ENCODE data around the gene LRRC74B.

LRRC74B gene

DNA sequence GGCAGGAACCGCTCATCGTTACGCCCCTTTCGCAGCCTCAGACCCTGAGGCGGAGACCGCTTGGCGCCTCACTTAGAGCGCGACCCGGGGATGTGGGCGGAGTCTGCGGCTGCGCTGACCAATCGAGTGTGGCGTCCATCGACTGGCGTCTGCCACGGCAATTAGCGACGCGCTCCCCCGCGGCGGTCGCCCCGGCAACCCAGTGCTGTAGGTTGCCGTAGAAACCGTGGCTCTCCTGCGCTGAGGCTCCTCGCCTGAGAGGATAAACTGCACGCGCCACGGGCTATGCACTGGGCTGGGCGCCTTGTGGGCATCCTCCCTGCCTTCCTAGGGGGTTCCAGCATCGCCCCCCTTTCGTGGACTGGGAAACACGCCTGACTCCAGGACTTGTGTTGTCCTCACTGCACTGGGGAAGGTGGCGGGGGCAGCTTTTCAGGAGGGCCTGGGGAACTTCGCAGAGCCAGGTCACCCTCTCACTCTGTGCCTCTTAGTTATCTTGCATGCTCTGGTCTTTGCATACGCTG lies 31.5 kb upstream of the LRRC74B start:
- peak; percentile 56 to 74 for DNase-seq (ENCODE audit: low read depth in 2 of 2)

DNA sequence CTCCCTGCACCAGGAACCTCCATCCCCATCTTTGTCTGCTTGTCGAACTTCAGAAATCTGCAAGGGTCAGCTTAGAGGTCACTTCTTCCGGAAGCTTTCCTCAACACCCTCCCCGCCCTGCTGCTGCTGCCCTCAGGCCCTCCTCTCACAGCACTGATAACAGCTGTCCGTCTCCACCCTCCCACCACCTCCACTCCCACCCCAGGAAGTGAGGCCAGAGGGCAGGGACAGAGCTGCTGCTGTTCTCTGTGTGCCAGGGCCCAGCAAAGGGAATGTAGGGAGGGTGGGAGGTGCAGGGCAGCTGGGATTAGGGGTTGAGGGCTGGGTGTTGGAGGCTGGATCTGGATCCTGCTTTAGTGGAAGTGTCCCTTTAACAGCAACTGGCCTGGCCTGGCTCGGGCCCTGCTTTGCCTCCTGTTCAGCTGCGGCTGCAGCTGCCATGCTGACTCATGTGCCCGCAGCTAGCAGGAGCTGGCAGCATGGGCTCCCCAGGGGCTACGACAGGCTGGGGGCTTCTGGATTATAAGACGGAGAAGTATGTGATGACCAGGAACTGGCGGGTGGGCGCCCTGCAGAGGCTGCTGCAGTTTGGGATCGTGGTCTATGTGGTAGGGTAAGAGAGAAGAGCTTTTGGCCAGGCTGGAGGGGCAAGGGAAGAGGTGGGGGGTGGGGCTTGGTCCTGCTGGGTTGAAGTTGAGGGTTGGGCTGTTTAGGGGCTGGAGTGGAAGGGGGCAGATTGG lies 30.9 kb upstream of the LRRC74B start, which contains the start of gene P2RX6:
P2RX6 (plus strand) TSS at position 440 of the 740 bp plus-strand sequence; CDS start at position 450, 10 bp downstream.
- DNase-seq (ENCODE audit: low read depth in 2 of 2): no peak

DNA sequence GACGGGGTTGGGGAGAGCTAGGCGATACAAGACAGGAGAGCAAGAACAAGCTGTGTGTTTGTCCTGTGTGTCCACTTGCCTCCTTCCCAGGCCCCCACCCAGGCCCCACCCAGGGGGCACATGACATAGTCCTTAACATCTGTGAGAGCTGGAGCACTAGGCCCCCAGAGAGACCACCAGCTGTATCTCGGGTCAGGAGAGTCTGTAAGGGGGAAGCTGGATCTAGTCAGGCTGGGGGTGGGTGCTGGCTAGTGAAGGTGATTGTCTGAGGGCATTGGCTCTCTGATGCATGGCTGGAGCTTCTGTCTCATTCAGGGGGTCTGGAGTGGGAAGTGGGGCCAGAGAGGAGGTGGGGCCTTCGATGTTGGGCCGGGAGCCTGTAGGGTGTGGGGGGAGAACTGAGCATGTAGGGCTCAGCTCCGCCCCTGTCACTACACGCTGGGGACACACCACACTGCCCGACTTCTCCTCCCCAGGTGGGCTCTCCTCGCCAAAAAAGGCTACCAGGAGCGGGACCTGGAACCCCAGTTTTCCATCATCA lies 30.2 kb upstream of the LRRC74B start:
- DNase-seq (ENCODE audit: low read depth in 2 of 2): no peak

DNA sequence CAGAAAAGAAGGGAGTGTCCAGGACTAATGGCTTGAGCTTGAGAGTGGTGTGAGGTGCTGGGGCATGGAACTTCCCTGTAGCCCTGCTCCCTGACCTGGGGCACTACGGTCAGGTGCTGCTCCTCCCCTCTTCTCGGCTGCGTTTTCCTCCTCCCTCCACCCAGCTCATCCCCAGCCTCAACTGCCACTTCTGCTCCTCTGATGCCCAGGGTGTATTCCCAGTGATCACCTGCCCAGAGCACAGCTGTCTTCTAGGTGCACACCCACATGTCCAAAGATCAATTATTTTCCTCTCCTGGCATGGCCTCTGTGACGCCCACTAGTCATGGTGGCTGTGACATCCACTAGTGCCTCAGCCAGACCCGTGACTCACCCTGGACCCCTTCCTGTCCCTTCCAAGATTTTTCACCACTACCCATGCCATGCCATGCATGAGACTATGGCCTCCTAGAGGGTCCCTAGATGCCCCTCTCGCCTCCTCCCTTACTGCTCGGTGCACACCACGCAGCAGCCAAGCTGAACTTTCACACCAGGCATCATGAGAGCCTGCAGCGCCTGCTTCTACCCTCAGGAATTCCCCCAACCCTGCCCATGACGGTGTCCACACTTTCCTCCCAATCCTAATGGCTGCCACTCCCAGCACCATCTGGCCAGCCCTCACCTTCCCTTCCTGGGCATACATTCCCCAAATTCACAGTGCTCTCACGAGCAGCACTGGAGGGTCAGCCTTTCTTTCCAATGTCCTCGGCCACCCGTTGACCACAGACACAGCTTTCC lies 28.9 kb upstream of the LRRC74B start:
- DNase-seq (ENCODE audit: low read depth in 2 of 2): no peak

DNA sequence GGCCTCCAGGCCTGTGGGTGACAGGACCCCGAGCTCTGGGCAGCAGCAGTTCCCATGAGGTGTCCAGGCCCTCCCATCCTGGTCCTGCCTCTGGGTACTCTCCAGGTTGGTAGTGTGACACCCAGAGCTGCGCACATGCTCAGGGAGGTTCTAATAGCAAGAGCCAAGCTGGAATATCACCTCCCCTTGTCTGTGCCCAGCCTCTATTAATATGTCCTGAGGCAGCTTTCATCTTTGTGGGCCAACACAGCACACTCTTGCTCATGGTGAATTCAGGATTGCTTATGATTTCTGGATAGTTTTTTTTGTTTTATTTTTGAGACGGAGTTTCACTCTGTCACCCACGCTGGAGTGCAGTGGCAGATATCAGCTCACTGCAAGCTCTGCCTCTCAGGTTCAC lies 27.4 kb upstream of the LRRC74B start:
- DNase-seq (ENCODE audit: low read depth in 2 of 2): no peak

DNA sequence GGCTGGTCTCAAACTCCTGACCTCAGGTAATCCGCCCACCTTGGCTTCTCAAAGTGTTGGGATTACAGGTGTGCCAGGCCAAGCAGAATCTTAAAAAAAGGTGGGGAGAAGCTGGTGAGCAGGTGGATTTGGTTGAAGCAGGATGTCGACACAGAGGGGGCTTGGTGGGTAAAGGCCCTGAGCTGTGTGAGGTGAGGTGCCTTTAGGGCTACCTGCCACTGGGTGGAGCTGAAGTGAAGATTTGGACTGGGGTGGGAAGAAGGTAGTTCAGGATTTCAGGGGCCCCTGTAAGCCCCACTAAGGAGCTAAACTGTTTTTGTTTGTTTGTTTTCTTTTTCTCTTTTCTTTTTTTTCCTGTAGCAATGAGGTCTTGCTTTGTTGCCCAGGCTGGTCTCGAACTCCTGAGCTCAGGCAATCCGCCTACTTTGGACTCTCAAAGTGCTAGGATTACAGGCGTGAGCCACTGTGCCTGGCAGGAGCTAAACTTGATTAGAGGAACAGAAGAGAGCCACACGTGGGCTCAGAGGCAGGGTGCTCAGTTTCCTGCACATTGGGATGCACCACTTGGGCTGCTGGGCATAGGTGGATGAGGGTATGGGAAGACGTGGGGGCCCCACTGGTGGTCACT lies 24.8 kb upstream of the LRRC74B start:
- DNase-seq (ENCODE audit: low read depth in 2 of 2): no peak

DNA sequence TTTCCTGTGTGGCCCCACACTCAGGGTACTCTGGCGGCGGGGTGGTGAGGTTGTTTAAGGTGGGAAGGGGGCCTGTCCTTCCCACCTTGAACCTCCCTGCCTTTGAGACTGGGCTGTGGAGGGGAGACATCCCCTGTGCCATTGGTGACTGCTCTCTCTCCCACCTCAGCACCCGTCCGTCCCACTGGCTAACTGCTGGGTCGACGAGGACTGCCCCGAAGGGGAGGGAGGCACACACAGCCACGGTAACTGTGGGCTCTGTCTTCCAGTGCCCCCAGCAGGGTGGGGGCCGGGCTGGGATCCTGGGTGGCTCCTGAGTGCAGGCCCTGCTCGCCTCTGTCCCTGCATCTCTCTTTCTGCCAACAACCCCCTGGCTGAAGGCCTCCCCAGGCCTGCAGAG lies 23.2 kb upstream of the LRRC74B start:
- no peak for DNase-seq (ENCODE audit: low read depth in 2 of 2)

DNA sequence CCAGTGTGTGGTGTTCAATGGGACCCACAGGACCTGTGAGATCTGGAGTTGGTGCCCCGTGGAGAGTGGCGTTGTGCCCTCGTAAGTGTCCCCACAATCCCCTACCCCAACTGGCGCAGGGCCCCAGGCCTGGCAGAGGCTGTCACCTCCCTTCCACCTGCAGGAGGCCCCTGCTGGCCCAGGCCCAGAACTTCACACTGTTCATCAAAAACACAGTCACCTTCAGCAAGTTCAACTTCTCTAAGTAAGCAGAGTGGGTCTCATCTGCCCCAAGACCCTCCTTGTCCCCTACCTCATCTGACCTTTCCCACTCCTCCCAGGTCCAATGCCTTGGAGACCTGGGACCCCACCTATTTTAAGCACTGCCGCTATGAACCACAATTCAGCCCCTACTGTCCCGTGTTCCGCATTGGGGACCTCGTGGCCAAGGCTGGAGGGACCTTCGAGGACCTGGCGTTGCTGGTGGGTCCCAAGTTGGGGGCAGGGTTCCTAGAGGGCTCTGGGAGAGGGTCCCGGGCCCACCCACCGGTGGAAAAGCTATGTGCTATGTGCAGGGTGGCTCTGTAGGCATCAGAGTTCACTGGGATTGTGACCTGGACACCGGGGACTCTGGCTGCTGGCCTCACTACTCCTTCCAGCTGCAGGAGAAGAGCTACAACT lies 22.7 kb upstream of the LRRC74B start:
- no peak for DNase-seq (ENCODE audit: low read depth in 2 of 2)

DNA sequence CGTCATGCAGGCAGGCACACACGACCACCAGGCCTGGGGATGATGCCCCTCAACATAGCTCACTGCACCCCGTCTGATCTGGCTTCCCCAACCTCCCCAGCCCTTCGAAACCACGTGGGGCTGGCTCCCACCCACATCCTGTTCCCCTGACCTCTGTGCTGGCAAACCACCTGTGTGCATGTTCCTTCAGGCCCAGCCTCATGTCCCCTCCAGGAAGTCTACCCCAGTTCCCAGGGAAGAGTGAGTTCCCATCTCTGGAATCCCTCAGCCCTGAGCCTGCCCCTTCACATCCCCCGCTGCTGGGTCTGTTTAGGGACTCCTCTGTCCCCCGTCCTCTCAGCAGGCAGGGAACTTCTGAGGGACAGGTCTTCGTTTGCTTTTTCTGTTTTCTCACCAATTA lies 20.5 kb upstream of the LRRC74B start:
- no peak for DNase-seq (ENCODE audit: low read depth in 2 of 2)

DNA sequence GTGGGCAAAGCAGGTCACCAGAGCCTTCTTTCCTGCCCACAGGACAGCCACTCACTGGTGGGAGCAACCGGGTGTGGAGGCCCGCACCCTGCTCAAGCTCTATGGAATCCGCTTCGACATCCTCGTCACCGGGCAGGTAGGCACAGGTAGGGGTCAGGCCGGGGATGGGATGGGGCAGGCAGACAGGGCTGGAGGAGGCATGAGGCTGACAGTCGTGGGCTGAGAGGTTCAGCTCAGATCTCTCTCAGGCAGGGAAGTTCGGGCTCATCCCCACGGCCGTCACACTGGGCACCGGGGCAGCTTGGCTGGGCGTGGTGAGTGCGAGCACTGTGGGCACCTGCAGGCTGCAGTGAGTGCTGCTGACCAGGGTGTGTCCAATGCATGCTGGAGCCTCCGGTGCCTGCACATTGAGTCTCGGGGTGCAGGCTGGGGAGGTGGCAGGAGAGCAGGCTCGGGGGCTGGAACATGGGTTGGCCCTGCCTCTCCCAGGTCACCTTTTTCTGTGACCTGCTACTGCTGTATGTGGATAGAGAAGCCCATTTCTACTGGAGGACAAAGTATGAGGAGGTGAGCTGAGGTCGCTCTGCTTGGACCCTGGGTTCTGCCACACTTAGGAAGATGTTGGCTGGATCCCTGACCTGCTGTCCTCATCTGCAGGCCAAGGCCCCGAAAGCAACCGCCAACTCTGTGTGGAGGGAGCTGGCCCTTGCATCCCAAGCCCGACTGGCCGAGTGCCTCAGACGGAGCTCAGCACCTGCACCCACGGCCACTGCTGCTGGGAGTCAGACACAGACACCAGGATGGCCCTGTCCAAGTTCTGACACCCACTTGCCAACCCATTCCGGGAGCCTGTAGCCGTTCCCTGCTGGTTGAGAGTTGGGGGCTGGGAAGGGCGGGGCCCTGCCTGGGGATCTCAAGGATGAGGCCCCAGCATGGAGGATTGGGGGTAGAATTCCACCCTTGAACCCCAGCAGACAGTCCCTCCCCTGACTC lies 19.7 kb upstream of the LRRC74B start:
- DNase-seq (ENCODE audit: low read depth in 2 of 2): no peak

DNA sequence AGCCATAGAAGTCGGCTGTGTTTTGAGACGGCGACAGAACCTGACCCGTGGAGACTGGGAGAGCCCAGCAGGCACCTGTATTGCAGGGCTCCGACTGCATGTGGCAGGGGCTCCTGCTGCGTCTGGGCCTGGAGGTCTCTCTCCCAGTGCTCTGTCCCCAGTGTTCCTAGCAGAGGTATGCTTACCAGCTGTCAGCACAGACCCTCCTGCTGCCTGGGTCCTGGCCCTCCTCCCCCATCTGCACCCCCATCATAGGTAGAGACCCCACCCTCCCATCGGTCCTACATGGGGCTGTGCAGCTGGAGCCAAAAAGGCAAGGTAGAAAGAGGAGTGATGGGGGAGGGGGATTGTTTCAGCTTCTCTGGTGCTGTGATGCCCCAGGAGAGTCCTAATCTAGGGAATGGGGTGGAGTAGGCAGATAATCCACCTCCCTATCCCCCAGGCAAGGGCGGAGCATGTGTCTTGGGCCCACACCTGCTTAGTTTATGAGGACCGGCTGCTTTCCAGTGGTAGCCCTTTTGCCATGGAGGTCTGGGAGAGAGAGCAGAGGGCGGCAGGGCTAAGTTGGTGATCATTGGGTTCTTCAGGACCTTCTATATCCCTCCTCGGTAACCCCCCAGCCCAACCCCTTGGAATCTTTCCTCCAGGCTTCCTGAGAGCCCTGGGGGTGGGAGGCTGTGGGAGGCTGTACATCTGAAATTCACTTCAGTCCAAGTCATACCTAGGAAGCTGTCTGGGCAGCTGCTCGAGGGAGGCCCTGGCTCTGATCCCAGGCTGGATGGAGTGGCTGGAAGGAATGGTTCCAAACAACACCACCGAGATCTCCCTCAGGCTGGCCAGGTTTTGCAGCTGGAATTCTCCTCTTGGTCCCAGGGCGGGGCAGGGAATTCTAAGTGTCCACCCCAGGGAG lies 18.7 kb upstream of the LRRC74B start:
- DNase-seq (ENCODE audit: low read depth in 2 of 2): no peak

DNA sequence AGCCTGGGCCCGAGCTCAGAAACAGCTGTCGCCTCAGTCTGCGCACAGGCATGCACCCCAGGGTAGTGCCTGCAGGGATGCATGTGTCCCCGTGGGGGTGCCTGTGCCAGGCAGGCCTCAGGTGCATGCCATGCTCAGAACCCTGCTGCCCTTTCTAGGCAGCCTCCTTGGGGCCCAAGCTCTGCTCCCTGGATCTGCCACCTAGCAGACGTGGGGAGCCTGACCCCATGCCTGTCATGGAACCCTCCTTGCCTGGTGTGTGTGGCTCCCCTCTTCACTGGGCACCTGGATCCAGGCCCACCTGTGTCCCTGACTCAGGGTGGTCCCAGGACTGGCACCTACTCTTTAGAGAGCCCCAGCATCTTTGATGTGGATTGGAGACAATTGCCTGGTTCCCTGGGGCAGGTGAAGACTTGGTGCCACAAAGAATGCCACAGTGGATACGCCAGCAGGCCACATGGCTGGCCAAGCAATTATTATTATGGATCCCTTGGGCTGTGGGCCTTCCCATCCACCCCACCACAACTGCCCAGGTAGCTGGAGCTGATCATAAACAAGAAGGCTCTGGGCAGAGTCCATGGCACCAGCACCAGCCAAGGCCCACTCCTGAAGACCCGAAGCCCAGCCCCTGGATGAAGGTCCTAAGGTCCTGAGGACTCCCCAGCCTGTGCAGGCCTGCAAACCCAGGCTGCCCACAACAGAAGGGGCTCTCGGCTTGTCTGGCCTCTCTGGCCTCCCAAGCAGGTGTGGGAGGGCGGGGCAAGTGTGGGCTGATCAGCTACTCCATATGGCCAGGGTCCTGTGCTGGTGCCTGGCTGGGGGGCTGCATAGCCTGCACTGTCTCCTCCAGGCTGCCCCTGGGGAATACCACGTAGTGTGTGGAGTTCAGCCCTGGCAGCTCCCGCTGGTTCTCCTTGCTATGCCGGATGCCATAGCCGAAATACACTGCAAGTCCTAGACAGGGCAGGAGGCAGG lies 17.2 kb upstream of the LRRC74B start:
- DNase-seq (ENCODE audit: low read depth in 2 of 2): no peak

DNA sequence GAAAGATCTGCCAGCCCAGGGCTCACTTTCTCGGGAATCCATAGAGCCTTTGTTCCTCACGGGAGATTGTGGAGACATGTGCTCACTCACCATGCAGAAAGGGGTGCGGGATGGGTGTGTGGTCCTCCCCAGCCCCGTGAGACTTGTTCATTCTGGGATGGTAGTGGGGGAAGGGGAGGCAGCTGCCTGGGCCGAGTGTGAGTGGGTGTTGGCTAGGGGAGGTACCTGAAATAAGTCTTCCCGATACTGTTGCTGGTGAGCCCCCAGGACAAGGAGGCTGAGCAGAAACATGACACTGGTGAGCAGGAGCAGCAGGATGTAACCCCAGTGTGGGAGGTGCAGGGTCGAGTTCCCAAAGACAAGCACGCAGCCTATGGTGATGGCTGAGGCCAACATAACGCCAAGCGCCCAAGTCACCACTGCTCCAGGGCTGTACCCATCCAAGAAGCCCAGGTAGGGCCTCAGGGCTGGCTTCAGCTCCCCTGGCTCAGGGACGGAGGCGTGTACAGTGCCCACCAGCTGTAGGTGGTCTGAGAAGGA lies 16.2 kb upstream of the LRRC74B start:
- DNase-seq (ENCODE audit: low read depth in 2 of 2): no peak

DNA sequence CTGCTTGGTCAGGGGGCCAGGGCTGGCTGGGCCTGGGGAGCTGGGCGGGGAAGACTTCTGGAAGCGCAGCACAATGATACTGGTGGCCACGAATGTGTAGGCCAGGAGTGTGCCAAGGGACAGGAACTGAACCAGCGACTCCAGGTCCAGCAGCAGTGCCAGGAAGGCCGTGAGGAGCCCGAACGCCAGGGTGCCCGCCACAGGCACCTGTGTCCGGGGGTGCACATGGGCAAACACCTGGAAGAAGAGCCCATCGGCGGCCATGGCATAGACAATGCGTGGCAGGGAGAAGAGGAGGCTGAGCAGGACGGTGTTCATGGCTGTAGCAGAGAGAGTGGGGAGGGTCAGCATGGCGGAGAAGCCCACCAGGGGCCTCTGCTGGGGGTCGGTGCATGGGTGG lies 15.7 kb upstream of the LRRC74B start:
- DNase-seq (ENCODE audit: low read depth in 2 of 2): no peak

DNA sequence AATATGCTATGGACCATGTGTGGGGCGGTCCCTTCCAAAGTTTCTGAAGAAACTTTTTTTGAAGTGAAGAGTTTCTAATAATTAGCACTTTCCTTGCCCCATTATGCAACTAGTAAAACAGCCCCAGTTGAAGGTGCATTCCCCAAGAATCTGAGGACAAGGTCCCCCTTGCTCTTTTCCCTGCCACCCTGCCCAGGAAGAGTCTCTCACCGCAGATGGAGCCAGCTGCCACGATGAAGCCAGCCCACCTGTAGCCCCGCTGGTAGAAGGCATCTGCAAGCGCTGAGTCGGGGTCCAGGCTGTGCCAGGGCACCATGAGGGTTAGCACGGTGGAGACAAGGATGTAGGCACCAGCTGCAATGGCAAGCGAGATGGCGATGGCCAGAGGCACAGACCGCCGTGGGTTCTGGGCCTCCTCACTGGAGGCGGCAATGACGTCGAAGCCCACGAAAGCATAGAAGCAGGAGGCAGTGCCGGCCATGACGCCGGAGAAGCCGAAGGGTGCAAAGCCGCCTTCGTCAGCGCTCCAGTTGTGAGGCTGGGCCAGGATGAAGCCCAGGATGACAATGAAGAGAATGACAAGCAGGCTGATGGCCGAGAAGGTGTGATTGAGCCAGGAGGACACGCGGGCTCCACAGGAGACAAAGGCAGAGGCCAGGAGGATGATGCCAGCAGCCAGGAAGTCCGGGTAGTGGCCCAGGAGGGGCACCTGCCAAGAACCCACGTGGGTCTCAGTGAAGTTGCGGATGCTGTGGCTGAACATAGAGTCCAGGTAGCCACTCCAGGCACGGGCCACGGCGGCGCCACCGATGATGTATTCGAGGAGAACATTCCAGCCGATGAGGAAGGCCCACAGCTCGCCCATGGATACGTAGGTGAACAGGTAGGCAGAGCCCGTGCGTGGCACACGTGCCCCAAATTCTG lies 14.9 kb upstream of the LRRC74B start:
- DNase-seq (ENCODE audit: low read depth in 2 of 2): no peak

DNA sequence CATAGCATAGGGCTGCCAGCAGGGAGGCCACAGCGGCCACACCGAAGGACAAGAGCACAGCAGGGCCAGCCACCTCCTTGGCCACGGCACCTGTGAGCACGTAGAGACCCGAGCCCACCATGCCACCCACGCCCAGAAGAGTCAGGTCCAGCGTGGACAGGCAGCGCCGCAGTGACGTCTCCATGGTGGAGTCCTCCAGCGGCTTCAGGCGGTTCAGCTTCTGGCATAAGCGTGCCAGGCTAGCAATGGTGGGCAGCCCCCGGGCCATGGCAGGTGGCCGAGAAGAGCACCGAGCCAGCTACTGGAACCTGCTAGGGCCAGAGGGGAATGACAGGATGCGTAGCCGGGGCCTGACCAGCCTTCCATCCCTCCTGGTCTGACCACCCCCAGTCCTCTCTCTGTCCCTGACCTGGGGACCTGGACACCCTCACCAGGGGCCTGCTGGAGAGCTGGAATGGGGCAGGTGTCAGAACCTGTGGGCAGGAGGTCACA lies 14.2 kb upstream of the LRRC74B start:
- DNase-seq (ENCODE audit: low read depth in 2 of 2): no peak

Data from activated CD8-positive, alpha-beta memory T cell treated with anti-CD3 and anti-CD28 coated beads for 4 hours (primary cell).